ENCODE results near the gene MEX3D. TPM values are rescaled to one million over a fixed set of nuclear protein-coding genes. Genes with fewer than 3 reads are reported as not detected.

The MEX3D gene
- total and polyA plus RNA-seq, 2 donors from 2014 or later = 5.4 to 19.3 TPM

DNA sequence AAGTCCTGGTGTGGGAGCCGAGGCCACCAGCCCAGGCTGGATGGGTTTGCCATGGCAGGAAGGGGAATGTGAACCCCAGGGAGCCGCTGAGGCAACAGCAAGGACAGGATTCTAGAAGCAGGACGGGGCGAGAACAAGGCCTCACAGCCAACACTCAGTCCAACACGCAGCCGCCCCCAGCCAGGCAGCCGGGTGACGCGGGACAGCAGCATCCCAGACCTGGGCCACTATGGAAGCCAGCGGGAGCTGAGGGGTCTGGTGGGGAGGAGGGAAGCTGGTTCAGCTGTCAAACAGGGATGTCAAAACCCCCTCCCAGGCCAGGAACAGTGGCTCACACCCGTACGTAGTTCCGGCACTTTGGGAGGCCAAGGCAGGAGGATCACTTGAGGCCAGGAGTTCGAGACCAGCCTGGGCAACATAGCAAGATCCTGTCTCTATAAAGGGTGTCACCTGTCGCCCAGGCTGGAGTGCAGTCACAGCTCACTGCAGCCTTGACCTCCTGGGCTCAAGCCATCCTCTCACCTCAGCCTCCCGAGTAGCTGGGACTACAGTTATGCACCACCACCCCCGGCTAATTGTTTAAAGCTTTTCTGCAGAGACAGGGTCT is 6.8 kb downstream of the MEX3D start:
- H3K27ac ChIP-seq (ENCODE audit: low read depth in 2 of 2, low read length in 2 of 2) = no peak overlapping the region
- H3K4me3 ChIP-seq (ENCODE audit: low read length in 3 of 3) = no peak overlapping the region
- intact Hi-C loops (cut with DNase I) = no loop called here
- DNase-seq (no peak), FAIRE-seq (no peak)
- TF ChIP-seq, protein P1, sequence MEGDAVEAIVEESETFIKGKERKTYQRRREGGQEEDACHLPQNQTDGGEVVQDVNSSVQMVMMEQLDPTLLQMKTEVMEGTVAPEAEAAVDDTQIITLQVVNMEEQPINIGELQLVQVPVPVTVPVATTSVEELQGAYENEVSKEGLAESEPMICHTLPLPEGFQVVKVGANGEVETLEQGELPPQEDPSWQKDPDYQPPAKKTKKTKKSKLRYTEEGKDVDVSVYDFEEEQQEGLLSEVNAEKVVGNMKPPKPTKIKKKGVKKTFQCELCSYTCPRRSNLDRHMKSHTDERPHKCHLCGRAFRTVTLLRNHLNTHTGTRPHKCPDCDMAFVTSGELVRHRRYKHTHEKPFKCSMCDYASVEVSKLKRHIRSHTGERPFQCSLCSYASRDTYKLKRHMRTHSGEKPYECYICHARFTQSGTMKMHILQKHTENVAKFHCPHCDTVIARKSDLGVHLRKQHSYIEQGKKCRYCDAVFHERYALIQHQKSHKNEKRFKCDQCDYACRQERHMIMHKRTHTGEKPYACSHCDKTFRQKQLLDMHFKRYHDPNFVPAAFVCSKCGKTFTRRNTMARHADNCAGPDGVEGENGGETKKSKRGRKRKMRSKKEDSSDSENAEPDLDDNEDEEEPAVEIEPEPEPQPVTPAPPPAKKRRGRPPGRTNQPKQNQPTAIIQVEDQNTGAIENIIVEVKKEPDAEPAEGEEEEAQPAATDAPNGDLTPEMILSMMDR (IDR thresholded peaks at IDR 0.05; ENCODE audit: borderline replicate concordance, extremely low read depth, insufficient read depth) = no peak
- no peaks in the 10 kb centered on the region for H3K36me3 ChIP-seq (ENCODE audit: control insufficient read depth in 2 of 3, insufficient read depth in 3 of 3, low read length in 3 of 3)
- peaks cover 0 to 6% (median 0%) of the 10 kb centered on the region in 3 donors for H3K4me1 ChIP-seq (ENCODE audit: control insufficient read depth in 2 of 3, insufficient read depth in 2 of 3, low read depth in 1 of 3, low read length in 3 of 3)
- H3K9ac ChIP-seq (ENCODE audit: low read length in 3 of 3) = no peak overlapping the region
- no peaks in the 10 kb centered on the region for H3K27me3 ChIP-seq (ENCODE audit: control insufficient read depth, insufficient read depth, low read length)
- no peaks in the 10 kb centered on the region for H3K9me3 ChIP-seq (ENCODE audit: control insufficient read depth in 2 of 3, insufficient read depth in 1 of 3, low read length in 3 of 3)

DNA sequence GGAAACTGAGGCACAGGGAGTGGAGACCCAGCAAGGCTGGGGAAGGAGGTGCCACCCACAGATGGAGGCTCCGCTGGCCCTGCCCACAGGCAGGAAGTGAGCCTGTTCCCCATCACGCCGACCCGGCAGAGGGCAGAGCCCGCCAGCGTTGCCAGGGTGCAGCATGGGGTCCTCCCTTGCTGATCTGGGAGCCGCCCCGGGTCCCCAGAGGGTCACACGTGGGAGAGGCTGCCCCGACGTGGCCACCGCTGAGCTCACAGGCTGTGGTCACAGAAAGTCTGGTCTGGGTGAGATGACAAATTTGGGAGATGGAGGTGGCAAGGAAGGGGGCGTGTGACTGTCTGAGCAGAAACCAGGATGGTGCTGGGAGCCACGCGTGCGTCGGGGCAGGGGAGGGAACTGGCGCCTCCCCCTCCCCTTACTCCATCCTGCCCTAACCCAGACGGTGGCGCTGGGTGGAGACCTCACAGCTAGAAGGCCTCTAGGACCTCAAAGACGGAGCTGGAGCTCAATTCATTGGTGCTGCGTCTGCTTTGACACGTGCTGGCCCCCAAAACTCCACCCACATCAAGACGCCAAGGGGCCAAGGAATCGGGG is 7.7 kb downstream of the MEX3D start:
- intact Hi-C loops (cut with DNase I) = no loop called here
- DNase-seq (no peak), FAIRE-seq (no peak)
- Histone ChIP-seq H3K27me3 (ENCODE audit: control insufficient read depth, insufficient read depth, low read length) (no peaks in the 10 kb centered on the region), H3K27ac (ENCODE audit: low read depth in 2 of 2, low read length in 2 of 2) (no peak overlapping the region), H3K36me3 (ENCODE audit: control insufficient read depth in 2 of 3, insufficient read depth in 3 of 3, low read length in 3 of 3) (no peaks in the 10 kb centered on the region), H3K9me3 (ENCODE audit: control insufficient read depth in 2 of 3, insufficient read depth in 1 of 3, low read length in 3 of 3) (no peaks in the 10 kb centered on the region), H3K4me1 (ENCODE audit: control insufficient read depth in 2 of 3, insufficient read depth in 2 of 3, low read depth in 1 of 3, low read length in 3 of 3) (no peaks in the 10 kb centered on the region), H3K9ac (ENCODE audit: low read length in 3 of 3) (no peak overlapping the region), H3K4me3 (ENCODE audit: low read length in 3 of 3) (no peak overlapping the region)
- TF ChIP-seq, protein P1 (IDR thresholded peaks at IDR 0.05; ENCODE audit: borderline replicate concordance, extremely low read depth, insufficient read depth) = no peak

DNA sequence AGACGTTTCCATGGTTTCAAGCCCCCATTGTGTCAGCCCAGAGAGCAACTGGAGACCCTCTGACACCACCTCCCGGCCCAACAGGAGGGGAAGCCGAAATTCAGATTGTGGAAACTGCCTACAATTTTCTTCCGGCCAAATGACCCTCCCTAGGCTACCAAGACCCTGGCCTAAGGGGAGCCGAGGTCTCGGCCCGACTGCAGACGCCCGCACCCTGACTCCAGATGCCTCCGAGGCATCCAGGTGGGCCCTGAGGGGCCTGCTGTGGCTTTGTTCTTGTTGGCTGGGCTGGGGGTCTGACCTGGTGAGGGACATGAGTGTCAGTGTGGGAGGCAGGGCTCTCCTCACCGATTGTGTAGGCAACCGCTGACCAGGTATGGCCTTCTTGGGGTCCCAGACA is 9.6 kb downstream of the MEX3D start:
- H3K9me3 ChIP-seq (ENCODE audit: control insufficient read depth in 2 of 3, insufficient read depth in 1 of 3, low read length in 3 of 3) = no peaks in the 10 kb centered on the region
- H3K4me1 ChIP-seq (ENCODE audit: control insufficient read depth in 2 of 3, insufficient read depth in 2 of 3, low read depth in 1 of 3, low read length in 3 of 3) = no peaks in the 10 kb centered on the region
- intact Hi-C loops (cut with DNase I) = no loop called here
- no peak for FAIRE-seq
- DNase-seq = no peak
- TF ChIP-seq, protein P1 (IDR thresholded peaks at IDR 0.05; ENCODE audit: borderline replicate concordance, extremely low read depth, insufficient read depth) = no peak
- H3K9ac ChIP-seq (ENCODE audit: low read length in 3 of 3) = no peak overlapping the region
- no peak overlapping the region for H3K4me3 ChIP-seq (ENCODE audit: low read length in 3 of 3)
- H3K27me3 ChIP-seq (ENCODE audit: control insufficient read depth, insufficient read depth, low read length) = no peaks in the 10 kb centered on the region
- H3K36me3 ChIP-seq (ENCODE audit: control insufficient read depth in 2 of 3, insufficient read depth in 3 of 3, low read length in 3 of 3) = no peaks in the 10 kb centered on the region
- no peak overlapping the region for H3K27ac ChIP-seq (ENCODE audit: low read depth in 2 of 2, low read length in 2 of 2)
